Ovary (tissue), 3 donors: ENCODE measurements around the gene RGS1.

ENCODE experiments used
- CTCF ChIP-seq, 3 donors: fragments of 450-650 bp in 2 of 3; fragments of 200-600 bp in 1 of 3; IDR thresholded peaks; one replicate each; pipeline versions ENCODE4 v1.5.1 to v1.8.0; 2016 to 2022; ENCODE audit warnings: antibody characterized with exemption in 3 of 3, mild to moderate bottlenecking in 1 of 3
- EP300 ChIP-seq: sonication (generic); formaldehyde crosslinking; IDR thresholded peaks from one replicate; pipeline ENCODE4 v1.6.1; 2017; ENCODE audit warnings: antibody characterized with exemption
- POLR2A ChIP-seq: fragments of 450-650 bp; IDR thresholded peaks from one replicate; pipeline ENCODE4 v1.6.1; 2017; ENCODE audit warnings: antibody characterized with exemption, mild to moderate bottlenecking, moderate library complexity
- donor health status: DM: no; HTN: no; CAD: no.

DNA sequence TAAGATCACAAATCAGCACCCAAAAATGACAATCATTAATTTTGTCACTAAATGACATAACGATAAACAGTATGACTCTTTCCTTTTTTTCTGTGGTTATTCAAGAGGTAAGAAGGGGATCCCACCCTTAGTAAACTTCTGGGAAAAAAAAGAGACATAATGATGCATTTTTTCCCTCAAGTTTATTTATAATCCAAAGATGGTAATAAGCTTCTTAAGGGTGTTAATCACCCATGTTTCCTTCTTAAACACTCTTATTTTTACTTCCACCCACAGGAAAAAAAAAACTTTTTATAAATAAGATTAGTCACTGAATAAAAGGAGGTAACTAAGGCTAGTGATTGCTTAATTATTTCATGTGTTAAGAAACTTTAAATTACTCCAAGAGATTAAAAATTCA, 24.7 kb downstream of the RGS1 start:
- TF ChIP-seq EP300: no peak
- no peak for TF ChIP-seq CTCF (IDR thresholded peaks at IDR 0.05)
- TF ChIP-seq POLR2A: no peak
